GM23248 (cell line): ENCODE measurements around the gene KCTD20.
"Not testable (repeated sequence)": the region's sequence is repeated elsewhere in the genome, so short reads cannot be mapped to it uniquely, and the experiment has no call there.

Experiments
- EZH2 ChIP-seq: fragments of 200-600 bp; sonication (generic); IDR thresholded peaks from 2 replicates; pipeline ENCODE4 v1.6.1; 2018; ENCODE audit warnings: antibody characterized with exemption, mild to moderate bottlenecking; ENCODE audit not compliant: insufficient read depth, poor library complexity, severe bottlenecking
- EZH2phosphoT487 ChIP-seq: fragments of 200-600 bp; sonication (generic); IDR thresholded peaks from 2 replicates; pipeline ENCODE4 v1.6.1; 2018; ENCODE audit warnings: antibody characterized with exemption, moderate library complexity, mild to moderate bottlenecking, low read depth; ENCODE audit not compliant: insufficient read depth

- TF ChIP-seq EZH2phosphoT487, EZH2: not testable (repeated sequence)
These were observed 33.1 kb upstream of the KCTD20 start for GRCh38 chr6:36409718-36410117.
